D721Med (cell line): ENCODE results near the gene EMILIN3.

ENCODE experiments used
- DNase-seq: peaks from one replicate; pipeline ENCODE4 v3.0.0; 2011; ENCODE audit warnings: low spot score; ENCODE audit not compliant: insufficient read length
- FAIRE-seq: peaks from 2 replicates; lab custom pipeline; 2011; peaks lifted over from hg19 to GRCh38; lab: Jason Lieb, UNC
- TF ChIP-seq, protein P1 (sequence below): IDR thresholded peaks from 2 replicates; pipeline ENCODE4 v1.5.1; 2012; ENCODE audit warnings: mild to moderate bottlenecking, control low read depth; ENCODE audit not compliant: insufficient read depth; ENCODE audit errors: missing control alignments

The EMILIN3 gene

DNA sequence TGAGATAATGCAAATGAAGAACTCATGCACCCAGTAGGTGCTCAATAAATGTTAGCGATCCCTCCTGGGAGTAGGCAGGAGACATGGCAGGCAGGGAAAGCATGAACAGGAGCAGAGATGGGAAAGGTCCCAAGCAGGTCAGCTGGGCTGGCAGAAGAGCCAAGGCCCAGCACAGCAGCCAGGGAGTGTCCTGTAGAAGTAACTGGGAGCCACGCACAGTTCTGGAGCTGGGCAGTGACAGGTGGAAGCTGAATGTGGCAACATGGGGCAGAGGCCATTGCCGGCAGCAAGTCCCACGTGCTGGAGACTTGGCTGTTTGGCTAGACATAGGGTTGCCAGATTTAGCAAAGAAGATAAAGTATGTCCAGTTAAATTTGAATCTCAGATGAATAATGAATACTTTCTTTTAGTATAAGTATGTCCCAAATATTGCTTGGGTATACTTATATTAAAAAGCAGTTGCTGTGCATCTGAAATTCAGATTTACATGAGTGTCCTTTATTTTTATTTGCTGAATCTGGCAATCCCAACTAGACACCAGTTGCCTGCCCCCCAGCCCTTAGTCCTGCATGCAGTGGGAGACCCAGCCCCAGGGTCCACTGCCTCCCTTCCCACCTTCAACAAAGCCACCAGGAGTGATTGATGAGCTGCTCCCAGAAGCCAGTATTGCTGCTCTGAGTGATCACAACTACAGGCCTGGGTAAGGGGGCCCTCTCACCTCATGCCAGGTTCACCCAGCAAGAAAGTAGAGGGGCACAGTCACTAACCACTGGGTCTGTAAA is 29.7 kb downstream of the EMILIN3 start:
- FAIRE-seq (no peak), DNase-seq (no peak)
- TF ChIP-seq, protein P1, sequence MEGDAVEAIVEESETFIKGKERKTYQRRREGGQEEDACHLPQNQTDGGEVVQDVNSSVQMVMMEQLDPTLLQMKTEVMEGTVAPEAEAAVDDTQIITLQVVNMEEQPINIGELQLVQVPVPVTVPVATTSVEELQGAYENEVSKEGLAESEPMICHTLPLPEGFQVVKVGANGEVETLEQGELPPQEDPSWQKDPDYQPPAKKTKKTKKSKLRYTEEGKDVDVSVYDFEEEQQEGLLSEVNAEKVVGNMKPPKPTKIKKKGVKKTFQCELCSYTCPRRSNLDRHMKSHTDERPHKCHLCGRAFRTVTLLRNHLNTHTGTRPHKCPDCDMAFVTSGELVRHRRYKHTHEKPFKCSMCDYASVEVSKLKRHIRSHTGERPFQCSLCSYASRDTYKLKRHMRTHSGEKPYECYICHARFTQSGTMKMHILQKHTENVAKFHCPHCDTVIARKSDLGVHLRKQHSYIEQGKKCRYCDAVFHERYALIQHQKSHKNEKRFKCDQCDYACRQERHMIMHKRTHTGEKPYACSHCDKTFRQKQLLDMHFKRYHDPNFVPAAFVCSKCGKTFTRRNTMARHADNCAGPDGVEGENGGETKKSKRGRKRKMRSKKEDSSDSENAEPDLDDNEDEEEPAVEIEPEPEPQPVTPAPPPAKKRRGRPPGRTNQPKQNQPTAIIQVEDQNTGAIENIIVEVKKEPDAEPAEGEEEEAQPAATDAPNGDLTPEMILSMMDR = no peak

- TF ChIP-seq, protein P1 = no peak
- FAIRE-seq (no peak), DNase-seq (no peak)
Measured at GRCh38 chr20:41335591-41335990, 31.0 kb downstream of the EMILIN3 start.

- no peak for DNase-seq
- no peak for FAIRE-seq
- TF ChIP-seq, protein P1 = no peak
Measured at GRCh38 chr20:41334443-41335421, 31.9 kb downstream of the EMILIN3 start.

DNA sequence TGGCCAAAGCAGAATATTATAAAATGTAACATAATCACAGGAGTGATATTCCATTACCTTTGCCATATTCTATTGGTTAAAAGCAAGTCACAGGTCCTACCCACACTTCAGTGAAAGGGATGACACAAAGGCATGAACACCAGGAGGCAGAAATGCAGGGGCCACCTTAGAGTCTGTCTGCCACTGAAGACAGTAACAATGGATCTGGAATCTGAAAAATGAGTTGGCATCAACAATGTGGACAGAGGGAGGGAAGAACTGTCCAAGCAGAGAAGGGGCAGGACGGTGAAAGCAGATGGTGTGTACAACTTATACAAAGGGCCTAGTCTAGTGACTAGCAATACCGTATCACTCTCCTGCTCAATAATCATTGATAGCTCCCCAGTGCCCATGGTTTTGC is 32.6 kb downstream of the EMILIN3 start:
- DNase-seq (no peak), FAIRE-seq (no peak)
- TF ChIP-seq, protein P1 = no peak

DNA sequence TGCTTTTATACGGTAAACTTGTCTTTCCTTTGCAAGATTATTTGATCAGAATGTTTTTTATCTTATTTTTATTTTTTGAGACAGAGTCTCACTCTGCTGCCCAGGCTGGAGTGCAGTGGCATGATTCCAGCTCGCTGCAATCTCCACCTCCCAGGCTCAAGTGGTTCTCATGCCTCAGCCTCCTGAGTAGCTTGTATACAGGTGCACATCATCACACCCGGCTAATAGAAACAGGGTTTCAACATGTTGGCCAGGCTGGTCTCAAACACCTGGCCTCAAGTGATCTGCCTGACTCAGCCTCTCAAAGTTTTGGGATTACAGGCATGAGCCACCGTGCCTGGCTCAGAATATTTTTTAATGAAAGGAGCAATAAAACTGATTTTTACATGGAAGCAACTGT is 34.9 kb downstream of the EMILIN3 start:
- no peak for FAIRE-seq

DNA sequence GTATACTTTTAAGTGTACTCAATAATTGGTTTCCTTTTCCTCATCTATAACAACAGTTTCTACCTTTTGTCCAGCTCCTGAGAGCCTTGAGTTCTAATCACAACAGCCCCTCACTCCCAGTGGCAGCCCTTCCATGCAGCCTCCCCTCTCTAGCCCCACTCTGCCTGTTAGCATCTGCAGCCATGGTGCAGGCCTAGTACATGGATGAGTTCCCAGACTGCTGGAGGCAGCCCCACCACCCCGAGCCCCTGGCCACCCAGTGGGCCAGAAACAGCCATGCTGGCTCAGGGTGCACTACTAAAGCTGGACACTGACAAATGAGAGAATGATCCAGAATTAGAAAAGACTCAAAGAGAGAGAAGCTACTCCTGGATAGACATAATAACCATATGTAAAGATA is 35.7 kb downstream of the EMILIN3 start:
- TF ChIP-seq, protein P1 = no peak
- DNase-seq (no peak), FAIRE-seq (no peak)

More for the DNA sequence above, 34.9 kb downstream of the EMILIN3 start:
- TF ChIP-seq, protein P1 = no peak
- DNase-seq = no peak
